Cardiac fibroblast (primary cell): ENCODE results near the gene IFNAR2.

Experiments
- DNase-seq, 2 donors: peaks; one replicate each; pipeline versions ENCODE4 v3.0.0 to v3.0.0-alpha.2; 2010; ENCODE audit warnings: low read depth in 2 of 2
- H3K4me3 ChIP-seq, 2 donors: replicated peaks in 1 of 2; 1 replicate in 1 of 2; 2 replicates in 1 of 2; pipeline ENCODE4 v1.5.1; 2011; ENCODE audit warnings: low read depth in 2 of 2, low read length in 2 of 2, mild to moderate bottlenecking in 2 of 2, moderate library complexity in 1 of 2
- CTCF ChIP-seq: IDR thresholded peaks from one replicate; pipeline ENCODE4 v1.5.1; 2011; ENCODE audit warnings: low read depth, mild to moderate bottlenecking, low read length, inconsistent platforms

Gene IFNAR2

GRCh38 chr21:33229784-33230544 is at the start of gene IFNAR2:
TSS of gene IFNAR2 (plus strand) at chr21:33229938. CDS start at chr21:33241923, 11,985 bp downstream.
- peak; percentile 53 to 67 for DNase-seq
- H3K4me3 ChIP-seq = peak within 1 kb of the TSS; percentile 87 to 95
- TF ChIP-seq CTCF = no peak

GRCh38 chr21:33185852-33186251 is 43.9 kb upstream of the IFNAR2 start:
- TF ChIP-seq CTCF = no peak
- H3K4me3 ChIP-seq = no peak overlapping the region
- DNase-seq = no peak

GRCh38 chr21:33187276-33187675 is 42.5 kb upstream of the IFNAR2 start:
- H3K4me3 ChIP-seq = no peak overlapping the region

GRCh38 chr21:33189237-33189636 is 40.5 kb upstream of the IFNAR2 start:
- no peak for TF ChIP-seq CTCF
- DNase-seq = no peak
- no peak overlapping the region for H3K4me3 ChIP-seq

More at GRCh38 chr21:33187276-33187675, 42.5 kb upstream of the IFNAR2 start:
- DNase-seq = no peak
- no peak for TF ChIP-seq CTCF

GRCh38 chr21:33189824-33190223 is 39.9 kb upstream of the IFNAR2 start:
- H3K4me3 ChIP-seq = no peak overlapping the region
- no peak for TF ChIP-seq CTCF

GRCh38 chr21:33196941-33197374 is 32.8 kb upstream of the IFNAR2 start:
- peak; percentile 72 to 77 for DNase-seq
- H3K4me3 ChIP-seq = no peak overlapping the region
- peak; percentile 69 for TF ChIP-seq CTCF

More at GRCh38 chr21:33189824-33190223, 39.9 kb upstream of the IFNAR2 start:
- DNase-seq = no peak
